Jurkat, Clone E6-1 (cell line): ENCODE data around the gene NBEA.
A peak's percentile ranks its signal among the peaks of the same experiment; 100 is the strongest.

Source experiments
- DNase-seq: peaks from one replicate; pipeline ENCODE4 v3.0.0-alpha.2; 2011; ENCODE audit warnings: low read depth, low spot score
- H3K4me3 ChIP-seq: 2 replicates; pipeline ENCODE4 v1.5.1; 2011; ENCODE audit warnings: mild to moderate bottlenecking, low read length, control low read depth, moderate library complexity

The NBEA gene

DNA sequence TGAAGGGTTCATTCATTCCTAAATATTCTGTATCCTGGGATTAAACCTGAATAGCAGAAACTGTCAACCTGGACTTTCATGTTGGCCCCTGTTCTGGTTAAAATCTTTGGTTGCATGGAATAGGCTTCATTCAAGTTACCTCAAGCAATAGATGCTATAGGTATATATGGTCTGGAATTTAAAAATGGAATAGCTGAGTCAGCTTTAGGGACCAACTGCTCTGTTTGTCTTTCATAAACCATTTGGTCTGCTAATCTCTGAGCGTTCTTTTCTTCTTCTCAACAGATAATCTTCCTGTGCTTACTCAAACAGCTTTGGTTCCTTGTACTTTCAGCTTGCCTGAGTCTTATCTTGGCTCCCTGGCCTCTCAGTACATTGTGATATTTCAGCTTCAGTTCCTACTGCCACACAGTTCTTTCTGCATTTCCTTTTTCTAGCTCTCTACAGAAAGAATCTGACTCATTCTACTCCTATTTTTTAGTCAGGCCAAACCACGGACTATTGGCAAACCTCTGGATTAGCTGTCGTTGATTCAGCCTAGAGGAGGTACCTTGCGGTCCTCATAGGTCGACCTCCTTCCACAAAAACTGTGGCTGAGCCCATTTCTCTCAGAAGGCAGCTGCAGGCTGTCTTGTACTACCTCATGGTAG, 570.3 kb downstream of the NBEA start:
- DNase-seq, result no peak
- no peak overlapping the region for H3K4me3 ChIP-seq

GRCh38 chr13:35514061-35514477, 572.0 kb downstream of the NBEA start:
- H3K4me3 ChIP-seq, result no peak overlapping the region
- DNase-seq, result no peak

GRCh38 chr13:35514801-35515502, 572.9 kb downstream of the NBEA start:
- no peak for DNase-seq
- H3K4me3 ChIP-seq, result no peak overlapping the region

DNA sequence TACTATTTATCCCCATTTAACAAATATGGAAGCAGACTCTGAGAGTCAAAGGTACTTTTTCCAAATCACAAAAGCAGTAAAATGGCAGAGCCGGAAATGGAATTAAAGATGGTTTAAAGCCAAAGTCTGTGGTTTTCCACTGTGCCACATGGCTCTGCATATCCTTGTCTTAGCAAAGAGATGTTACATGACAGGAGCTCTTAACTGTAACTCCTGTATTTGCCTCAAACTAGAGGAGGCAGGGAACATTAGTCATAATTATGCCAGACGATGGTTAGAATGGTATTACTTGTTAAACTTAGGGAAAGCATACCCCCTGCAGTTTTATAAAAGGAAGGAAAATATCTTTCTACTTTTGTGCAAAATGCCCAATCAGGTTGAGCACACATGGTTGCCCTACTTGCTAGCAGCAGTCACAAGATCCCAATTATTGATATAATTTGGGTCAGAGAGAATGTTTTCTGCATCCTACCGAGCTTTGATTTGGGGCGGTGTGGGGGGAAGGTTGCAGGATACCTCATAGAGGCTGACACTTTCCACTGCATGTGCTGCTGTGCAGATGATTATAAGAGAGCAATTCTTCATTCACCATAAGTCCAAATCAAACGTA, 576.4 kb downstream of the NBEA start:
- no peak overlapping the region for H3K4me3 ChIP-seq
- DNase-seq, result no peak

- H3K4me3 ChIP-seq, result no peak overlapping the region
- DNase-seq, result no peak
These were observed 582.1 kb downstream of the NBEA start for GRCh38 chr13:35524171-35524570.

- DNase-seq, result no peak
- H3K4me3 ChIP-seq, result no peak overlapping the region
These were observed 584.5 kb downstream of the NBEA start for GRCh38 chr13:35526577-35526976.

GRCh38 chr13:35527451-35527850, 585.4 kb downstream of the NBEA start:
- no peak overlapping the region for H3K4me3 ChIP-seq
- no peak for DNase-seq

DNA sequence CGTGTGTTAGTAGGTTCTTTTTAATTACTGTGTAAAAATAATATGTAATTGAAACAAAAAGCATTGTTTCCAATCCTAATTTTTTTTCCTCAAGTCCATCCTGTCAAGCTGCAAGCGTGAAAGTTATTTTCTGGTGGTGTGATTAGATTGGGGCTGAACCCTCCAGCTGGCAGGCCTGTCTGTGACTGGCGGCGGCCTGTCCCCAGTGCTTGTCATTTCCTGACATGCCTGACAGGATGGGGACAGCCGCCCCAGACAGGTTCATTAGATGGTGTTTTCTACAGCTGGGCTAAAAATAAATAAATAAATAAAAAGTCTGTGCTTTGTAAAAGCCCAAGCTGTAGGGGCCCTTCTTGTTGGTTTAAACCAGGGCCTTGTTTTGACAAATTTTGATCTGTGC, 588.1 kb downstream of the NBEA start:
- DNase-seq, result no peak

DNA sequence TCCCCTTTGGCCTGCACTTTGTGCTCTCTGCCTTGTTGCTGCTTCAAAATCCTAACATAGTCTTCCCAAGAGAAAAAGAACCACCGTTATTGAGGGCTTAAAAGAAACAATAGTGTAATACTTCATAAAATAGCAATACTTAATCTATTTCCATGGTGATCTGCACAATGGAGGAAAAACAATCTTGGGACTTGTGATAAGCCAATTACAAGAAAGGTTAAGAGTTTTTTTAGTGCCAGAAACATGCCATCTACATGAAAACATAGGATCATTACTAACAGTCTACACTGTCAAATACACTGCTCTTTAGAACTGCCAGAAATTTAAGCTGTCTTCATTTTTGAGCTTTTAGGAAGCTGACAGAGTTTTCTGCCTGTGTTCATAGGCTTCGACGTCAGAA, 588.5 kb downstream of the NBEA start:
- DNase-seq, result no peak
- H3K4me3 ChIP-seq, result no peak overlapping the region

More for the DNA sequence above, 588.1 kb downstream of the NBEA start:
- H3K4me3 ChIP-seq, result no peak overlapping the region

DNA sequence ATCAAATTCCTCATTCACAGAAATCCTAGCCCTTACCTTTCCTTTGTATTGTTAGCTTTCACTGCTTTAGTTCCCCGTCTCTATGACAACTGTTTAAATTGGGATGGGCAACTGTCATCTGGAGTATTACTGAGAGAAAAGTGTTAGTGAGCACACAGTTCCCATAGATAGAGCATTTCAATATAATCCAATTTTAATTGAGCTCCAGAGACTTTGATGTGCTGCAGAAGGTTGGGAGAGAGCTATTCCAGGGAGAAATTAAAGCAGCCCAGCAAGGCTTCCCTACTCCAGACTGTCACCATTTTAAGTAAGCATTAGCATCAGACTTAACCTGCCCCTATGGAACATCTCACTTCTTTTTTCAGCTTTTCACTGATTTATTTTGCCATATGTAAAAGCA, 589.5 kb downstream of the NBEA start:
- no peak overlapping the region for H3K4me3 ChIP-seq
- no peak for DNase-seq

GRCh38 chr13:35534343-35534742, 592.3 kb downstream of the NBEA start:
- H3K4me3 ChIP-seq, result no peak overlapping the region
- DNase-seq, result no peak

GRCh38 chr13:35548790-35549189, 606.7 kb downstream of the NBEA start:
- H3K4me3 ChIP-seq, result no peak overlapping the region
- no peak for DNase-seq

DNA sequence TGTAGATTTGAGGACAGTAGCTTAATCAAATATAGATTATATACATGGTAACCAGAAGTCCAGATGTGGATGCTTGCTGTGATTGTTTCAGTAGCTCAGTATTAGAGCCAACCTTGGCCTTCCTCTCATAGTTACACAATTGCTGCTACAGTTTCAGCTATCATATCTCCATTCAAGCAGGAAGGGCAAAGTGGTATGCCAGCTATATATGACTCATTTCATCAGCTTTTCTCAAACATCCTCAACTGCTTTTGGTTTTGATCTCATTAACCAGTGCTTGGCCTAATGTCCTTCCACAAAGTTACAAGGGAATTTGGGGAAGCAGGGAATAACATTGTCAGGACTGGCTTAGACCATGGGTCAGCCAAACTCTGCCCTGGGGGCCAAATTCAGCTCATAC, 607.4 kb downstream of the NBEA start:
- DNase-seq, result no peak
- H3K4me3 ChIP-seq, result no peak overlapping the region

DNA sequence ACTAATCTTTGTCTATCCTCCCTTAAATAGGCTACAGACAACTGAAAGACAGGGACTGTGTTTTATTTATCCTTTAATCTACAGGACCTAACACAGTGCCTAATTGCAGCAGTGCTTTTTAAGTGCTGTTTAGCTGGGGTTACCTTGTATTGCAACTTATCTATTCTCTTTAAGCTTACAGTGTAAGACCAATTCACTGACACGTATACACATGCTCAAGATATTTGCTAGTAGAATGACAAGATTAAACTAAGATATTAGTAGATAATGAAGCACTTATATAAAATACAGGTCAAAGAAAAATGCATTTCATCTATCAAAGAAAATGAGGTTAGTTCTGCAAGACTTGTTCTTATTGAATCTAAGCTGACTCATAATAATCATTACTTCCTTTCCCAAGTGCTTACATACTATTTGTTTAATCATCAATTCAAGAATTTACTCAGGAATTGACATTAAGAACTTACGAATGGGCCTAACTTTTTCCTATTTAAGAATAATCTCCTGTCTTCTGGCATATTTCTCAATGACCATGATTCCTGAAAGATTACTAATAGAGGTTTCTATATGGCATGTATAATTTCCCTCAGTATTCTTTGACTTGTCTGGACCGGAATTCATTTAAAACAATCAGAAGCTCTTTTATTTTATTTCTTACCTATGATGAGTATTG, 610.2 kb downstream of the NBEA start:
- no peak overlapping the region for H3K4me3 ChIP-seq
- no peak for DNase-seq

GRCh38 chr13:35554972-35555623, 613.0 kb downstream of the NBEA start:
- DNase-seq, result no peak
- no peak overlapping the region for H3K4me3 ChIP-seq

- no peak overlapping the region for H3K4me3 ChIP-seq
- DNase-seq, result no peak
These were observed 615.4 kb downstream of the NBEA start for GRCh38 chr13:35557475-35557874.

DNA sequence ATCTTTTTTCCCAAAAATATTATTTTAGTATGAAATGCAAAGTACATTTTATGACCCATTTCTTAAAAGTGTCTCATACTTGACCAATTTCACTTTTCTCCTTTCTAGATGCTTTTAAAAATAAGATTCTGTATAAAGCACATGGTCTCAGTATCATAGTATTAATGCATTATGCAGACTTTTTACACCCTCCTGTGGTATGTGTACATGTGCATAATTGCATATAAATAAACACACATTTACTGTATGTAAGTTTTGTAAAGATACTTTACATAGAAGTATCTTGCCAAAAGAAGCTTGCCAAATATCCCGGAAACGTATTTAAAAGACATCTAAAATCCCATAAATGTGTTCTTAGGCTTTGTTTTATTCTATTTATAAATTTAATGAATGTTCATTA, 619.5 kb downstream of the NBEA start:
- no peak for DNase-seq
- H3K4me3 ChIP-seq, result no peak overlapping the region

- no peak for DNase-seq
- no peak overlapping the region for H3K4me3 ChIP-seq
These were observed 623.2 kb downstream of the NBEA start for GRCh38 chr13:35565273-35565672.

DNA sequence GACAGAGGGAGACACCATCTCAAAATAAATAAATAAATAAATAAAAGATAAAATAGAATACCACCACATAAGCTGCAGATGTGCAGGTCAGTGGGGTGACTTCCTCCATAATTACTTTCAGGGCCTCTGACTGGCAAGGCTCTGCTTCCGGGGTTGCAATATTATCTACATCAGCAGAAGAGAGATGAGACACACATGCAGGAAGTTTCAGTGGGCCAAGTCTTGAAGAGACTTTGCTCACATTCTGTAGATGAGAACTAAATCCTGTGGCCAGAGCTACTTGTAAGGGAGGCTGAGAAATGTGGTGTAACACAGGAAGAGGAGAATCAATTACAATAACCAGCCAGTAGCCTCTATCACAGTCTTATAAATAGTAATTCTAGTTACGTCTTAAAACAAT, 624.3 kb downstream of the NBEA start:
- peak; percentile 1 for DNase-seq
- H3K4me3 ChIP-seq, result no peak overlapping the region
